Measurements from ENCODE around the gene CD300LF. TPM values are rescaled to one million over a fixed set of nuclear protein-coding genes. Genes with fewer than 3 reads are reported as not detected.

Gene CD300LF
- total RNA-seq, 1 experiment from 2014 or later, result not detected

DNA sequence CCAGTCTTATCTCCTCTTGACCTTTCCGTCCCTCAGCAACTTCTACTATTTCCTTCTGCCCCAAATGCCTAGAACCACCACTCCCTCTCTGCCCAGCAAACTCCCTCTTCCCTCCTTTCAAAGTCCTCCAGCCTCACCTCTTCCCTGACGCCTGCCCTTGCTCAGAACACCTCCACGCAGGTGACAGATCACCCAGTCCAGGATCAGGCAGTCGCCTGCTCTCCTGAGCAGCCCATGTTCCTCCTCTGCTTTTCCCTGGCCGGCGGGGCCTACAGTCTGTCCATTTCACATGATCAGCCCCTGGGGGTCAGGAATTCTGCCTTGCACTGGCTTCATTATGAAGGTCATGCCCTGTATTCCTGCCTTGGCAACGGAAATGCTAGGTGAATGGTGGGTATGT, 422 bp downstream of the CD300LF start:
- Mint-ChIP-seq H3K9me3 (ENCODE audit: low read depth, unreplicated experiment) (no peaks in the 10 kb centered on the region), H3K27ac (ENCODE audit: unreplicated experiment) (no peak overlapping the region), H3K4me1 (ENCODE audit: low read depth, unreplicated experiment) (no peaks in the 10 kb centered on the region), H3K36me3 (ENCODE audit: insufficient read depth, unreplicated experiment) (peaks cover 5% of the 10 kb centered on the region), H3K27me3 (ENCODE audit: unreplicated experiment) (peaks cover 70% of the 10 kb centered on the region), H3K4me3 (ENCODE audit: low read depth, unreplicated experiment) (no peak overlapping the region)
- no peak for DNase-seq
- TF ChIP-seq, protein P1, sequence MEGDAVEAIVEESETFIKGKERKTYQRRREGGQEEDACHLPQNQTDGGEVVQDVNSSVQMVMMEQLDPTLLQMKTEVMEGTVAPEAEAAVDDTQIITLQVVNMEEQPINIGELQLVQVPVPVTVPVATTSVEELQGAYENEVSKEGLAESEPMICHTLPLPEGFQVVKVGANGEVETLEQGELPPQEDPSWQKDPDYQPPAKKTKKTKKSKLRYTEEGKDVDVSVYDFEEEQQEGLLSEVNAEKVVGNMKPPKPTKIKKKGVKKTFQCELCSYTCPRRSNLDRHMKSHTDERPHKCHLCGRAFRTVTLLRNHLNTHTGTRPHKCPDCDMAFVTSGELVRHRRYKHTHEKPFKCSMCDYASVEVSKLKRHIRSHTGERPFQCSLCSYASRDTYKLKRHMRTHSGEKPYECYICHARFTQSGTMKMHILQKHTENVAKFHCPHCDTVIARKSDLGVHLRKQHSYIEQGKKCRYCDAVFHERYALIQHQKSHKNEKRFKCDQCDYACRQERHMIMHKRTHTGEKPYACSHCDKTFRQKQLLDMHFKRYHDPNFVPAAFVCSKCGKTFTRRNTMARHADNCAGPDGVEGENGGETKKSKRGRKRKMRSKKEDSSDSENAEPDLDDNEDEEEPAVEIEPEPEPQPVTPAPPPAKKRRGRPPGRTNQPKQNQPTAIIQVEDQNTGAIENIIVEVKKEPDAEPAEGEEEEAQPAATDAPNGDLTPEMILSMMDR (IDR thresholded peaks at IDR 0.05; ENCODE audit: unreplicated experiment), result no peak
- intact Hi-C loops (cut with micrococcal nuclease; ENCODE audit: unreplicated experiment), result no loop called here
- BruUV-seq (replicated peaks), result no TSS peak
- CTCF ChIA-PET, result interaction anchor here (0.7 kb wide), 1 partner anchor 516 kb away, joined by 8 read pairs; no protein-coding TSS in a partner anchor

- peaks cover 5% of the 10 kb centered on the region for H3K36me3 Mint-ChIP-seq (ENCODE audit: insufficient read depth, unreplicated experiment)
- H3K27me3 Mint-ChIP-seq (ENCODE audit: unreplicated experiment), result peaks cover 72% of the 10 kb centered on the region
- CTCF ChIA-PET, result interaction anchor here (0.7 kb wide), 1 partner anchor 515 kb away, joined by 8 read pairs; no protein-coding TSS in a partner anchor
- H3K4me3 Mint-ChIP-seq (ENCODE audit: low read depth, unreplicated experiment), result no peak overlapping the region
- no peak for DNase-seq
- H3K9me3 Mint-ChIP-seq (ENCODE audit: low read depth, unreplicated experiment), result no peaks in the 10 kb centered on the region
- no peaks in the 10 kb centered on the region for H3K4me1 Mint-ChIP-seq (ENCODE audit: low read depth, unreplicated experiment)
- intact Hi-C loops (cut with micrococcal nuclease; ENCODE audit: unreplicated experiment), result no loop called here
- no TSS peak for BruUV-seq (replicated peaks)
- no peak overlapping the region for H3K27ac Mint-ChIP-seq (ENCODE audit: unreplicated experiment)
- TF ChIP-seq, protein P1 (IDR thresholded peaks at IDR 0.05; ENCODE audit: unreplicated experiment), result no peak
Observed at GRCh38 chr17:74711058-74711824, 1.5 kb downstream of the CD300LF start.

DNA sequence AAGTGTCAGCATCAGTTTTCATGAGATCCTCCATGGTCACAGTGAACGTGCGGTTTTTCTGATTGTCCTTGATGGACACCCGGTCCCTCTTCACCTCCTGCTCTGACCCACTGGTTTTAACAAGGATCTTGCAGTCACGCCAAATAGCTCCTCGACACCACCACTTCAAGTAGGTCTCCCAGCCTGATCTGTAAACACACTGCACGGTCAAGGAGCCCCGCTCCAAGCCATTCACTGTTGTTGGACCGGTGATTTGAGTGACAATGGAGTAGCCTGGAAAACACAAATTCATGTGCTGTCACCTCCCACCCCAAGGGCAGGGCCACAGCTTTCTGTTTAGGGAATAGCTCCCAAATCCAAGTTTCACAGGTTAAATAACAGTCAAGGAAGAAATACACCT, 8.2 kb downstream of the CD300LF start:
- H3K4me1 Mint-ChIP-seq (ENCODE audit: low read depth, unreplicated experiment), result no peaks in the 10 kb centered on the region
- no TSS peak for BruUV-seq (replicated peaks)
- H3K4me3 Mint-ChIP-seq (ENCODE audit: low read depth, unreplicated experiment), result no peak overlapping the region
- TF ChIP-seq, protein P1 (IDR thresholded peaks at IDR 0.05; ENCODE audit: unreplicated experiment), result no peak
- CTCF ChIA-PET, result no interaction called here
- intact Hi-C loops (cut with micrococcal nuclease; ENCODE audit: unreplicated experiment), result no loop called here
- peaks cover 89% of the 10 kb centered on the region for H3K27me3 Mint-ChIP-seq (ENCODE audit: unreplicated experiment)
- H3K9me3 Mint-ChIP-seq (ENCODE audit: low read depth, unreplicated experiment), result no peaks in the 10 kb centered on the region
- no peak overlapping the region for H3K27ac Mint-ChIP-seq (ENCODE audit: unreplicated experiment)
- DNase-seq, result no peak
- H3K36me3 Mint-ChIP-seq (ENCODE audit: insufficient read depth, unreplicated experiment), result no peaks in the 10 kb centered on the region

GRCh38 chr17:74703311-74703710, 9.4 kb downstream of the CD300LF start:
- no peaks in the 10 kb centered on the region for H3K4me1 Mint-ChIP-seq (ENCODE audit: low read depth, unreplicated experiment)
- no peaks in the 10 kb centered on the region for H3K36me3 Mint-ChIP-seq (ENCODE audit: insufficient read depth, unreplicated experiment)
- TF ChIP-seq, protein P1 (IDR thresholded peaks at IDR 0.05; ENCODE audit: unreplicated experiment), result no peak
- CTCF ChIA-PET, result interaction anchor here (0.6 to 0.9 kb wide), 3 partner anchors 17 to 47 kb away, joined by 3 to 4 read pairs (median 4); no protein-coding TSS in a partner anchor
- H3K9me3 Mint-ChIP-seq (ENCODE audit: low read depth, unreplicated experiment), result no peaks in the 10 kb centered on the region
- H3K27ac Mint-ChIP-seq (ENCODE audit: unreplicated experiment), result no peak overlapping the region
- DNase-seq, result no peak
- BruUV-seq (replicated peaks), result no TSS peak
- intact Hi-C loops (cut with micrococcal nuclease; ENCODE audit: unreplicated experiment), result no loop called here
- no peak overlapping the region for H3K4me3 Mint-ChIP-seq (ENCODE audit: low read depth, unreplicated experiment)
- H3K27me3 Mint-ChIP-seq (ENCODE audit: unreplicated experiment), result peaks cover 93% of the 10 kb centered on the region
